Measurements from ENCODE around the gene NOX5.

NOX5 gene

DNA sequence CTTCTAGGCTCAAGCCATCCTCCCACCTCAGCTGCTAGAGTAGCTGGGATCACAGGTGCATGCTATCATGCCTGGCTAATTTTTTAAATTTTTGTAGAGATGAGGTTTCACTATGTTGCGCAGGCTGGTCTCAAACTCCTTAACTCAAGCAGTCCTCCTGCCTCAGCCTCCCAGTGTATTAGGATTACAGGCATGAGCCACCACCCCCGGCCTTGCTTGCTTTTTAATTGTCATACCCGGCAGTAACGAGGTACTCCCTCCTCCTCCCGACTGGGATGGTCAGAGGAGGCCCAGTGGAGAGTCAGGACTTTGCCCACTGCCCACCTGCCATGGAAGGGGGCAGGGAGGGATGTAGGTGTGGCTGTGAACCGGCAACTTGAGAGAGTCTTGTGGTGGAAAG, 4.5 kb downstream of the NOX5 start:
- no peak for DNase-seq (ENCODE audit: low read depth, low spot score)

DNA sequence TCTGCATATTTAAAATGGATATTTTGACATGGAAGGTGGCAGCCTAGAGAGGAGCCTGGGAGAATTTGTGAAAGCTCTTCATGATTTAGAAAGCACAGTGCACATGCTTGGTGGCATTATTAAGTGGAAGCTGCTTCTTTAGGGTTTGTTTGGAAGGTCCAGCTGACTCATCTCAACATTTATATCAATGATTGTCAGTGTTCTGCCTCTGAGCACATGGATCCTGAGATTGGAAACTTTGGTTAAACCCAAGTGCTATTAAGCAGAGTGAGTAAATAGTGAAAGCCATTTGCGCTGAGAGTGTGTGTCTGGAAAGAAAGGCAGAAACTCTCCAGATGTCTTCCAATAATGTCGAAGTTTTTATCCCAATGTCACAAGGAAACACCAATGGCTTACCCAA, 7.4 kb downstream of the NOX5 start:
- no peak for DNase-seq (ENCODE audit: low read depth, low spot score)

DNA sequence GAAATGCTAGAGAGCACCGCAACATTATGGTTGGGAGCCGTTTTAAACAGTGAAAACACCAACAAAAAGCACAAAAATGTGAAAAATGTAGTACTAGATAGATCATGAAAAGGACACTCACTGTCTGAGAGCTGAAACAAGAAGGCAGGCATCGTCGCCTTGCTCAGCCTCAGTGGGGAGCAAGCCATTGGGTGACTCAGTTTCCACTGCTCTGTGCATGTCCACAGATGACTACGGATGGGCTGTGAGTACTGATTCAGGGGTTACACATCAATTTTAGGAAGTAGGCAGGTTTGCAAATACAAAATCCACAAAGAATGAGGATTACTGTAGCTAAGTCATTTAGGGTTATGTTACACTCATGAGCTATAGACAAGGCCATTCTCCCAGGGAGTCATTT, 10.8 kb downstream of the NOX5 start:
- no peak for DNase-seq (ENCODE audit: low read depth, low spot score)

DNA sequence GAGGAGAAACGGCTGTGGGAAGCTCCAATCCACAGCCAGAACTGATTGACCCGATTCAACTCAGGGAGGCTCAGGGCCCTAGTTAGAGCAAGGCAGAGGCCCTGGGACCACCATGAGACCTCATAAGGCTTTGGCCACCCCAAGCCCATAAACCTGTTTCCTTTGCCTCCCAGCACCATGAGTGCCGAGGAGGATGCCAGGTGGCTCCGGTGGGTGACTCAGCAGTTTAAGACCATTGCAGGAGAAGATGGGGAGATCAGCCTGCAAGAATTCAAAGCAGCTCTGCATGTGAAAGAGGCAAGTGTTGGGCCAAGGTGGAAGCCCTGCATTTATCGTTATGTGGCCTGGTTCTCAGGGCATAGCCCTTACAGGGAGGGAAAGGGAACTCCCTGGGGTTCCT, 11.9 kb downstream of the NOX5 start:
- no peak for DNase-seq (ENCODE audit: low read depth, low spot score)

DNA sequence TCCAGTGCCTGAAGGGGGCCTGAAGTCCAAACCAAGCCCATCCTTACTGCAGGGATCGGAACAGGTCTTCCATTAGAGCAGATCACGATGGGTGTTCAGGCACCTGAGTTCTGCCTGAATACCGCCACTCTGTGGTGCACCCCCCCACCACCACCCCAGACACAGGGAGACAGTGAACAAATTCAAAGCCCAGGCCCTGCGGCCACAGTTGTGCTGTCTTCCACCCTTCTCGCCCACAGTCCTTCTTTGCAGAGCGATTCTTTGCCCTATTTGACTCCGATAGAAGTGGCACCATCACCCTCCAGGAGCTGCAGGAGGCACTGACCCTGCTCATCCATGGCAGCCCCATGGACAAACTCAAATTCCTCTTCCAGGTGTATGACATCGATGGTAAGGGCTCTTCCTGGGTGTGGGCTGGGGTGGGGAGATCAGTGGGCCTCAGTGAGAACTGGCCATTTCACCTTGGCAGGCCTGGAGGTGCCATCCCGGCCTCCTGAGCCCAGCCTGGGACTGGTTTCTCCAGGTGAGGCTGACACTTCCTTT, 13.6 kb downstream of the NOX5 start:
- DNase-seq (ENCODE audit: low read depth, low spot score): no peak

DNA sequence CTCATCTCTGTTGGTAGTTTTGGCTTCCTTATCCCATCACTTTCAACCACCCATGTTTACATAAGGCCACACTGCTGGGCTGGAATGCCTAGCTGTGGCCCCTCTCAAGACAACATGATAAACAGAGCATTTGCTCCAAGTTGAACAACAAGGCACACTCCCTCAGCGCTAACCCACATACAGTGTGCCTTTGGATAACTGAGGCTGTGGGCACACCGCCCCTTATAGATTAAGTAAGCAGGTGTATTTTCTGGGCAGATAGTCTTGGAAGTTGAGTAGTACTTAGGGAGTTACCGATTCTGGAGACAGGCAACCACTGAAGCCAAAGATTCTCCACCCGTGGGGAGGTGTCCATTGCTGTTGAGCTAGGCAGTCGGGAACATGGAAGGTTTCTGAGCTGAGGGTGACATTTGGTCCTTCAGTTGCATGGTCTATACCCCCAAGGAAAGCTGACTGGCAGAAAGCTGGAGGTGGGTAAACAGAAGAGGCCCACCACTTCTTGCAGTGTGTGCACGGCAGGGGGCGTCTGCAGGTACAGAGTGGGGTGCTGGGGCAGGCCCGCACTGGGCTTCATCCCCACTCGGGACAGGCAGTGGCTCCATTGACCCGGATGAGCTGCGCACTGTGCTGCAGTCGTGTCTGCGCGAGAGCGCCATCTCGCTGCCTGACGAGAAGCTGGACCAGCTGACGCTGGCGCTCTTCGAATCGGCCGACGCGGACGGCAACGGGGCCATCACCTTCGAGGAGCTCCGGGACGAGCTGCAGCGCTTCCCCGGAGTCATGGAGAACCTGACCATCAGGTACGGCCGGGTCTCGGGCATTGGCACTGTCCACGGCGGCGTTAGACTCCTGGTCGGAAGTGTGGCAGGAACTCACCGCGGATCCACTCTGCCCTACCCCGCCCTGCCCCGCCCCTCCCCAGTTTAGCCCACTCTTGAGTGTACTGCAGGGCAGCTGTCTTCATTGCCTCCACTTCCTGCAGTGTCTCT, 16.8 kb downstream of the NOX5 start:
- DNase-seq (ENCODE audit: low read depth, low spot score): no peak

DNA sequence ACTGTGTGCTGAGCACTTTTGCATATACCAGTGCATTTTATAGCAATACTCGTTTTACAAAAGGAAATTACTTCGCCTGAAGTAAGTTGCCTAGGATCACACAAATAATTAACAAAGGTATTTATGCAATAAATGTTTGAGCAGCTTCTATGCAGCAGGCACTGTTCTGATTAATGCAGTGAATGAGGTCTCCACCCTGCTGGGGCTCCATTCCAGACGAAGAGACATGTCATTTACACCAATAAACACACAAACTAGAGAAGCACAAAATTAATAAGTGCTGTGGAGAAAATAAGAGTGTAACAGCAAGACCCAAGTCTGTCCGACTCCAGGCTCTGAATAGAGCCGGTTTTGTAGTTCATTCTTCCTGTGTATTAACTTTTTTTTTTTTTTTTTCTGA, 17.5 kb downstream of the NOX5 start:
- DNase-seq (ENCODE audit: low read depth, low spot score): no peak

DNA sequence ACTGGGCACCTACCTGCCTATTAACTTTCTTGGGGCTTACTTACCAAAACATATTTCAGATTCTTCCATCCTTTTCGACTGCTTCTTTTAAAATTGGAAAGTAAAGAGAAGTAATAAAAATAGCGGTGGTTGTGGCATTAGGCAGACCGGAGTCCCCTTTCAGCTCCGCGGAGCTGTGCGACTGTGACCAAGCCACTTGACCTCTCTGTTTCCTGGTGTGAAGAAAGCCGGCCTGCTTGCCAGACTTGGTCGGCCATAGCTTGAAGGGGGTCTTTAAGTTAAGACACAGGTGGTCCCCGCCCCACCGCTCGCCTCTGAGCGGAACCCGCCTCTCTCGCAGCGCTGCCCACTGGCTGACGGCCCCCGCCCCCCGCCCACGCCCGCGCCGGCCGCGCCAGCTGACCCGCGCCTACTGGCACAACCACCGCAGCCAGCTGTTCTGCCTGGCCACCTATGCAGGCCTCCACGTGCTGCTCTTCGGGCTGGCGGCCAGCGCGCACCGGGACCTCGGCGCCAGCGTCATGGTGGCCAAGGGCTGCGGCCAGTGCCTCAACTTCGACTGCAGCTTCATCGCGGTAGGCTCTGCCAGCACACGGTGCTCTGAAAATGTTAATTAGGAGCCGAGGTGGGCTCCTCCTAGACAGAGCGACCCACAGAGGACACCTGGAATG, 18.3 kb downstream of the NOX5 start:
- DNase-seq (ENCODE audit: low read depth, low spot score): no peak

DNA sequence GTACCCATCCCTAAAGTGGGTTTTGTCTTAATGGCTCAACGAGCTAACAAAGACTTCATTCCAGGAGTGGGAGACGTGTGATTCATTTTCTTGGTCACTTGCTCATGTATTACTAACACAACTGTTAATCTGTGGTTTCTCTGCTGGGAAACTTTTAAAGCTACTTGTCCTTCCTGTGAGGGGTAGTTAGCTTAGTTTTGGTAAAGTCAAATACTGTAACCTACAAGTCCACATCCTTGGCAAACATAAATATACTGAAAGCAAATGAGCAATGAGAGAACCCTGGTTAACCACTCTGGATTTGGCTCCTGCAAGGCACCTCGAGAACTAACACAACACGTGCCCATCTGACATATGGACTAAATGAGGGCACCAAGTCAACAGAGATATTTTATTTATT, 19.9 kb downstream of the NOX5 start:
- no peak for DNase-seq (ENCODE audit: low read depth, low spot score)

DNA sequence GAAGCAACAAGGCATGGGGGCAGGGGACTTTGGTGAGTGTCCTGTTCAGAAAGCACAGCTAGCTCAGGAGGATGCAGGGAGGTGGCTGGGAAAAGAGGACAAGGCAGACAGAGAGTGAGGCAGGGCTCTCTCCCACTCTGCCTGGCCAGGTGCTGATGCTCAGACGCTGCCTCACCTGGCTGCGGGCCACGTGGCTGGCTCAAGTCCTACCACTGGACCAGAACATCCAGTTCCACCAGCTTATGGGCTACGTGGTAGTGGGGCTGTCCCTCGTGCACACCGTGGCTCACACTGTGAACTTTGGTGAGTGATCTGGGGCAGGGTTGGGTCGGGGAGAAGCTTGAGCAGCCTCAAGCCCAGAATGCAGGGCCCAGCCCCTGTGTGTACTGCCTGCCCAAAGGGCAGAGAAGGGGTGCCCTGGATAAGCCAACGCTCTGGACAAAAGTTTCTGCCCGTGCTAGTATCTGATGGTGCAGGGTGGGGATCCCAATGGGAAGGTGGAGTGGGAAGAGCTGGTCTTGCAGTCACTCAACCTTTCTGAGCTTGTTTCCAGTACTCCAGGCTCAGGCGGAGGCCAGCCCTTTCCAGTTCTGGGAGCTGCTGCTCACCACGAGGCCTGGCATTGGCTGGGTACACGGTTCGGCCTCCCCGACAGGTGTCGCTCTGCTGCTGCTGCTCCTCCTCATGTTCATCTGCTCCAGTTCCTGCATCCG, 20.9 kb downstream of the NOX5 start:
- DNase-seq (ENCODE audit: low read depth, low spot score): no peak

DNA sequence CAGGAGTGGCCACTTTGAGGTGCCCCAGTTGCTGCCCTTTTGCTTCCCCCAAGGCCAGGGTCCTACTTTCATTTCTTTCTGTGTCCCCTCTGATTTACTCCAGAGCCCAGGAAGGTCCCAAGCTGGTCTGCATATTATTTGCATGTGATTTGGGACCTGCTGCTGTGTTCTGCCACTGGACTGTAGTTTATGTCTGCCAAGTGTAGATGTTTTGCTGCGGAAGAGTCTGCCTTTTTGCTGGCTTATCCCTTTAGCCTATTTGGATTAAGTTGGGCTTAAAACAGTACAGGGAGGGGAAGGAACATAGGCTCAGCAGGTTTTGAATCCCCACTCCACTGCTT, 21.4 kb downstream of the NOX5 start:
- no peak for DNase-seq (ENCODE audit: low read depth, low spot score)

DNA sequence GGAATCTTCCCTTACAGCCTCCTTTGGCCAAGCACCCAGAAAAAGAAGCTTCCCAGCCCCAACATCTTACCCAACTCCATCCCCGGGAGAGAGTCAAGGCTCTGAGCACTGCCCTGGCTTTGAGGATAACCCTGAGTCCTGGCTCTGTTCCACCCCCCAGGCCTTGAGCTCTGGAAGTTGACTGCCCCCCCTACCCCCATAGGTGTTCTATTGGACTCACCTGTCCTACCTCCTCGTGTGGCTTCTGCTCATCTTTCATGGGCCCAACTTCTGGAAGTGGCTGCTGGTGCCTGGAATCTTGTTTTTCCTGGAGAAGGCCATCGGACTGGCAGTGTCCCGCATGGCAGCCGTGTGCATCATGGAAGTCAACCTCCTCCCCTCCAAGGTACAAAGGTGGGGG, 22.3 kb downstream of the NOX5 start:
- no peak for DNase-seq (ENCODE audit: low read depth, low spot score)

DNA sequence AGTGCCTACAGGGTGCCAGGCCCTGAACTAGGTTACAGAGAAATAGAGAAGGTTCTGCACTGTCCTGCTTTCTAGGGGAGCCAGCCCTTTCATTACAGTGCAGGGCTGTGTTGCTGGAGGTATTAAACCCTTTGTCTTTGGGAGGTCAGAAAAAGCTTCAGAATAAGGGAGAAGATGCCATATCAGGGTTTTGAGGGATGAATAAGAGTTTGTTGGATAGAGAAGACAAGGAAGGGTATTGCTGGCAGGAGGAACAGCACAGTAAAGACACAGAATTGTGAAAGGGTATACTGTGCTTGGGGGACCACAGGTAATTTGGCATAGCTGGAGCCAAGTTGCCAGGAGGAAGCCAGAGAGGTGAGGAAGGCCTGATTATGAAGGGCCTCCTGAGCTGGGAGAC, 23.0 kb downstream of the NOX5 start:
- DNase-seq (ENCODE audit: low read depth, low spot score): no peak

DNA sequence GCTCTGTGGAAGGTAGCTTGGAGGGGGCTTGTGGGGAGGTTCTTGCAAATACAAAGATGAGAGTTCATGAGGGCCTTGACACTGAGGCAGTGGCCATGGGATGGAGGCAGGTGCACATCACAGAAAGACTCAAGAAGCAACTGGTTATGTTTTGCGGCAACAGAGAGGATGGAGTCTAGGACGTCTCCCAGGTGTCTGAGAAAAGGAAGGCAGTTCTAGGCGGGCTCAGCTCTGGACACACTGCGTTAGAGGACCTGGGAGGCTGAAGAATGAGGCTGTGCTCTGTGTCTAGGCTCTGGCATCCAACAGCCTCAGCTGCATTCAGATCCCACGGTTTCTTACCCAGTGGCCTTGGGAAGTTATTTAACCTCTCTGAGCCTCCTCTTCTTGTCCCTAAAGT, 23.5 kb downstream of the NOX5 start:
- no peak for DNase-seq (ENCODE audit: low read depth, low spot score)

DNA sequence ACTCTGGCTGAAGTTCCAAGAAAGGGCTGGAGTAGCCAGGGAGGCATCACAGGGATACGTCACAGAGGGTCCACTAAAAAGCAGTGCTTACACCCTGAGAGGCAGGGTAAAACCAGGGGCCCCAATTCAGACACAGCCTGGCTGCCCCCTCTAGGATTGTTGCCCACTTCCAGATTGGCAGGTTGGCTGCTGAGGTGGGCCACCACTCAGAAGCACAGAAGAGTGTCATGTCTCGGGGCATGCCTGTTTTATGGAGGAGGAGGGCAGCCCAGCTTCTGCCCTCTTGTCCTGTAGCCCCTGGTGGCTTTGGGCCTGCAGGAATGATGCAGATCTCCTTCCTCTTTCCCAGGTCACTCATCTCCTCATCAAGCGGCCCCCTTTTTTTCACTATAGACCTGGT, 24.0 kb downstream of the NOX5 start:
- no peak for DNase-seq (ENCODE audit: low read depth, low spot score)

DNA sequence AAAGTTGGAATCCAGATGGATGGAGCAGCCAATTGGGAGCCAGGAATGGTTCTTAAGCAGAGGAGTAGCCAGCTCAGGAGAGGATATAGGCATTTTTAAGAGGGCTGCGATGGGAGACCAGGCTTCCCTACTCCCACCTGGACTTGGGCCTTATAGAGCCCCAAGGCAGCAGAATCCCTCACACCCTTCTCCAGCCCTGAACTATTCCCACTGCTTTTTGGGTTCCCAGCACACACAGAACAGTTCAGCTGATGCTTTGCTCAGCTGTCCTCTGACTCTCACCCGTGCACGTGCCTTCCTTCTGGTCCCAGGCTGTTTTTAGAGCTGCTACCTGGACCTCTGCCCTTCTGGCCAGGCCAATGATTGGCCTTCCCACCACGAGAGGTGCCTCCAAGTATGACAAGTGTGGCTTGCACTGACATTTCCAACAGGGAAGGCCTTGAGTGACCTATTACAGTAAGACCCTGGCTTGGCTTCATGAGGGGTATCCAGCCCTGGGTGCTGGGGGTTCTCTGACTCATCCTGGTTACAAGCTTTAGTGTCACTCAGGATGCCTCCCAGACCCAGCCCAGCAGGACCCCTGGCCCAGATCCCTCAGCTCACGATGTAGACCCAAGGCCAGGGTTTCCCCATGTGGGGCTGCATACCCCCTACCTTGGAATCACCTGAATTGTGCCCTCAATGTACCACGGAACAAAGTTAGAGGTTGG, 25.2 kb downstream of the NOX5 start:
- no peak for DNase-seq (ENCODE audit: low read depth, low spot score)

DNA sequence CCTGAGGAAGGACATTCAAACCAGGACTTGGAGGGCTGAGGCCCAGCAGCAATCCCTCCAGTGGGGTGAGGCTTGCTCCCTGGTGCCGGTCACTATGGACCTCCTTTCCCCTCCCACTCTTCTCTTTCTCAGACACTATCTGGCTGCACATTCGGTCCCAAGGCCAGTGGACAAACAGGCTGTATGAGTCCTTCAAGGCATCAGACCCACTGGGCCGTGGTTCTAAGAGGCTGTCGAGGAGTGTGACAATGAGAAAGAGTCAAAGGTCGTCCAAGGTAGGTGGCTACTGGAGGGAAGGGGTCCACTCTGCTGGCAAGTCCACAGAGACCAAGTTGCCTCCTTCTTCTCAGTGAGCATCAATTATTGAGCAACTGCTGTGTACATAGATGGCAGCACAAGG, 28.0 kb downstream of the NOX5 start:
- DNase-seq (ENCODE audit: low read depth, low spot score): no peak

DNA sequence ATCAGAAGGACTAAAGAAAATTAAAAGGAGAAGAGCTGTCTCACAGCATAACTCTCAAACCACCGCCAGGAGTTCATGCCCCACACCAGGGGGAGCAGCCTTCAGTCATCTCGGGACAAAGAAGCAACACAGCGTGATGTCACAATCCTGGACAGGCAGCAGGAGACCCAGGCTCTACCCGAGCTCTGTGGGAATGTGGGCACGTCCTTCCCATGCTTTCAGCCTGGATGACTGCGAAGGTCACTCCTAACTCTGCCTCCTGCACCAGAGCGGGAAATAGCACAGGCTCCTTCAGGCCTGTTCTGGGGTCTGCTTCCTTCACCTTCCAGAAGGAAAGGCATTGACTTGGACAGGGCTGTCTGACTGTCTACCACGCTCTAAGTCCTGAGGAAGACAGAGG, 31.3 kb downstream of the NOX5 start:
- DNase-seq (ENCODE audit: low read depth, low spot score): no peak

DNA sequence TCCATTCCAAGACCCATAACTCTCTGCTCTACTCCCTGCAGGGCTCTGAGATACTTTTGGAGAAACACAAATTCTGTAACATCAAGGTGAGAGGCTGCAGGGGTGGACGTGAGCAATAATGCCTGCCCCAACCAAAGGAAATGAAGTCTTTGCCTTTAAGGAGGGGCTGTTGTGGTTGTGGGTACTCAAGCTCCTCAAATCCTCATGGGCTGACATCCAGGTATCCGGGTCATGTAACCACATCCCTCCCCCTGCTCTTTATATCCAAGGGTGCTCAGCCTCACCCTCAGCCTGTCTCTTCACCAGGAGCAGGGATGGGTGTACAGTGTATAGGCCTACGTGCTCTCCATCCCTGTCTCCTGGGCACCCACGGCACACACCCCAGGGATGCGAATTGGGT, 32.3 kb downstream of the NOX5 start:
- no peak for DNase-seq (ENCODE audit: low read depth, low spot score)

DNA sequence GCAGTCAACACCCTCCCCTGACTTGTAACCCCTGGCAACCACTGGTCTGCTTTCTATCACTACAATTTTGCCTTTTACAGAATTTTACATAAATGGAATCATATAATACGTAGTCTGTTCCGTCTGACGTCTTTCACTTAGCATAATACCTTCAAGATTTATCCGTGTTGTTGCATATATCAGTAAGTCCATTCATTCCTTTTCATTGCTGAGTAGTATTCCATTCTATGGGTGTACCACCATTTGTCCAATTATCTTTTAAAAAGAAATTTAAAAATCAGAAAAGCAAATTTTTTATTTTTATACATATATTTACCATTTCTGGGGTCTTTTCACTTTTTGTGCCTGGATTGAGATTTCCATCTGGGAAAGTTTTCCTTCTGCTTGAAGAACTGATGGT, 35.5 kb downstream of the NOX5 start:
- no peak for DNase-seq (ENCODE audit: low read depth, low spot score)

DNA sequence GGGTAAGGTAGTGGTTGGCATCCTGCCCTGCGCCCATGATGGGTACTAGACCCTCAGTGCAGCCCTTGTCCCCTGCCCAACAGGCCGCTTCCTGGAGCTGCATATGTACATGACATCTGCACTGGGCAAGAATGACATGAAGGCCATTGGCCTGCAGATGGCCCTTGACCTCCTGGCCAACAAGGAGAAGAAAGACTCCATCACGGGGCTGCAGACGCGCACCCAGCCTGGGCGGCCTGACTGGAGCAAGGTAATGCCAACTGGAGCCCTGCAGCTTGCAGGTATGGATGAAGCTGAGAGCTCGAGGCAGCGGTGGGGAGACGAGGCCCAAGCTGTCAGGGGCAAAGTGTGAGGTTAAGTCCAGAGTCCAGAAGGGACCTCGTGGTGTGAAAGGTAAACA, 40.8 kb downstream of the NOX5 start:
- DNase-seq (ENCODE audit: low read depth, low spot score): no peak

DNA sequence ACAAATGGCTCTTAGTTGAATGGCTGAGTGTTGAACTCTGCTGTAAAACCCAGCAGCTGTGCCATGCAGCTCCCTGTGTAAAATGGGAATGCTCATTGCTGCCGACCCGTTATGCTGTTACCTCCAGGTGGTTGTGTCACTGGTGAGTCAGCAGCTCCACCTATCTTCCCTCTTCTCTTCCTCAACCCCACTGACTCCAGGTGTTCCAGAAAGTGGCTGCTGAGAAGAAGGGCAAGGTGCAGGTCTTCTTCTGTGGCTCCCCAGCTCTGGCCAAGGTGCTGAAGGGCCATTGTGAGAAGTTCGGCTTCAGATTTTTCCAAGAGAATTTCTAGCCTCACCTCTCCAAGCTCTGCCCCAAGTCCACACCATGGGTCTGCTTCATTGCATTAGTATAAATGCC, 41.9 kb downstream of the NOX5 start:
- no peak for DNase-seq (ENCODE audit: low read depth, low spot score)

All from activated naive CD8-positive, alpha-beta T cell treated with anti-CD3 and anti-CD28 coated beads, Interleukin-2, amount 50 U/mL, for 16 hours (primary cell).